H1 (cell line): ENCODE results near the gene TTBK2. TPM values are rescaled to one million over a fixed set of nuclear protein-coding genes. Genes with fewer than 3 reads are reported as not detected.

Experiments used
- CTCF ChIA-PET: fragments of 300-600 bp; sonication (Branson Sonifier 250); formaldehyde crosslinking; loops from one replicate; lab custom pipeline; 2021; ENCODE audit not compliant: partially characterized antibody; lab: Charles Lee
- POLR2A ChIA-PET: fragments of 300-600 bp; sonication (Branson Sonifier 250); formaldehyde crosslinking; loops from one replicate; lab custom pipeline; 2021; ENCODE audit warnings: inconsistent platforms; ENCODE audit not compliant: partially characterized antibody; lab: Charles Lee
- DNase-seq, 2 experiments: peaks; one replicate each; pipeline versions ENCODE4 v3.0.0 to v3.0.0-alpha.2; 2010 to 2022; ENCODE audit warnings: low spot score in 2 of 2, low read depth in 1 of 2, mixed read lengths in 1 of 2
- FAIRE-seq: peaks from 2 replicates; lab custom pipeline; 2011; peaks lifted over from hg19 to GRCh38; lab: Jason Lieb, UNC
- H2AFZ ChIP-seq: 2 replicates; pipeline ENCODE4 v1.8.1; 2012; ENCODE audit warnings: low read length, inconsistent platforms
- H2AK5ac ChIP-seq: 2 replicates; pipeline ENCODE4 v1.6.1; 2013; ENCODE audit warnings: low read depth, low read length
- H2BK120ac ChIP-seq: replicated peaks from 2 replicates; pipeline ENCODE3; 2013; ENCODE audit warnings: low read depth, low read length, inconsistent platforms
- H2BK12ac ChIP-seq: 2 replicates; pipeline ENCODE4 v1.6.1; 2013; ENCODE audit warnings: low read depth, low read length
- H2BK15ac ChIP-seq: 2 replicates; pipeline ENCODE4 v1.6.1; 2013; ENCODE audit warnings: low read length
- H2BK20ac ChIP-seq: 2 replicates; pipeline ENCODE4 v1.6.1; 2013; ENCODE audit warnings: low read length
- H2BK5ac ChIP-seq: 2 replicates; pipeline ENCODE4 v1.6.1; 2013; ENCODE audit warnings: low read depth, low read length
- H3K14ac ChIP-seq: 2 replicates; pipeline ENCODE4 v1.6.1; 2013; ENCODE audit warnings: inconsistent platforms; ENCODE audit not compliant: insufficient read length
- H3K18ac ChIP-seq: 2 replicates; pipeline ENCODE4 v1.6.1; 2013; ENCODE audit warnings: low read length; ENCODE audit errors: extremely low read depth
- H3K23ac ChIP-seq: 2 replicates; pipeline ENCODE4 v1.6.1; 2013; ENCODE audit warnings: inconsistent platforms; ENCODE audit not compliant: insufficient read length
- H3K23me2 ChIP-seq: 2 replicates; pipeline ENCODE4 v1.6.1; 2013; ENCODE audit warnings: low read depth, low read length
- H3K27ac ChIP-seq: 2 replicates; pipeline ENCODE4 v1.6.1; 2011; ENCODE audit warnings: low read depth, low read length, inconsistent platforms
- H3K27me3 ChIP-seq, 4 experiments: replicated peaks in 1 of 4; 1 replicate in 1 of 4; 2 replicates in 3 of 4; pipeline versions ENCODE4 v1.6.1 to v1.8.1; 2011 to 2013; ENCODE audit warnings: low read length in 3 of 4, mild to moderate bottlenecking in 3 of 4, inconsistent platforms in 2 of 4, mixed read lengths in 2 of 4, moderate library complexity in 1 of 4; ENCODE audit not compliant: control insufficient read depth in 3 of 4, insufficient read depth in 3 of 4; ENCODE audit errors: extremely low read depth in 1 of 4
- H3K36me3 ChIP-seq, 4 experiments: 2 replicates each; pipeline versions ENCODE4 v1.6.1 to v1.8.1; 2011 to 2013; ENCODE audit warnings: mild to moderate bottlenecking in 4 of 4, low read length in 3 of 4, moderate library complexity in 2 of 4, control low read depth in 1 of 4, inconsistent platforms in 1 of 4; ENCODE audit not compliant: insufficient read depth in 4 of 4, control insufficient read depth in 2 of 4
- H3K4ac ChIP-seq: replicated peaks from 2 replicates; pipeline ENCODE3; 2013; ENCODE audit warnings: low read length, low read depth, mixed read lengths, inconsistent platforms; ENCODE audit not compliant: insufficient read length
- H3K4me1 ChIP-seq, 4 experiments: replicated peaks in 1 of 4; 1 replicate in 1 of 4; 2 replicates in 3 of 4; pipeline versions ENCODE4 v1.6.1 to v1.8.1; 2011 to 2013; ENCODE audit warnings: low read length in 3 of 4, inconsistent platforms in 2 of 4, mixed read lengths in 1 of 4; ENCODE audit not compliant: insufficient read depth in 4 of 4, control insufficient read depth in 3 of 4
- H3K4me2 ChIP-seq, 2 experiments: 2 replicates each; pipeline versions ENCODE4 v1.6.1 to v1.8.1; 2011 to 2013; ENCODE audit warnings: low read depth in 2 of 2, low read length in 2 of 2, control low read depth in 1 of 2, inconsistent platforms in 1 of 2, mild to moderate bottlenecking in 1 of 2; ENCODE audit not compliant: insufficient read depth in 1 of 2
- H3K4me3 ChIP-seq, 4 experiments: fragments of 200-600, 300-600 bp in 1 of 4; sonication (generic), shearing (Covaris generic), sonication (Bioruptor Twin) in 1 of 4; 2 replicates each; pipeline versions ENCODE4 v1.5.1 to v1.8.1; 2011 to 2016; ENCODE audit warnings: low read length in 4 of 4, low read depth in 3 of 4, control low read depth in 2 of 4, inconsistent platforms in 2 of 4, mild to moderate bottlenecking in 2 of 4, mixed read lengths in 1 of 4, moderate library complexity in 1 of 4; ENCODE audit not compliant: insufficient read depth in 2 of 4; ENCODE audit errors: extremely low read depth in 1 of 4
- H3K56ac ChIP-seq: replicated peaks from 2 replicates; pipeline ENCODE3; 2013; ENCODE audit warnings: low read depth, mild to moderate bottlenecking, mixed read lengths, low read length, inconsistent platforms; ENCODE audit not compliant: insufficient read length
- H3K79me1 ChIP-seq: 2 replicates; pipeline ENCODE4 v1.6.1; 2013; ENCODE audit warnings: low read depth, low read length, control low read depth
- H3K79me2 ChIP-seq, 2 experiments: 2 replicates each; pipeline versions ENCODE4 v1.6.1 to v1.8.1; 2012 to 2013; ENCODE audit warnings: low read length in 2 of 2, mild to moderate bottlenecking in 2 of 2, inconsistent platforms in 1 of 2; ENCODE audit not compliant: insufficient read depth in 2 of 2, control insufficient read depth in 1 of 2
- H3K9ac ChIP-seq, 4 experiments: replicated peaks in 1 of 4; 1 replicate in 1 of 4; 2 replicates in 3 of 4; pipeline versions ENCODE4 v1.6.1 to v1.8.1; 2011 to 2013; ENCODE audit warnings: low read depth in 3 of 4, low read length in 3 of 4, control low read depth in 2 of 4, mild to moderate bottlenecking in 2 of 4, moderate library complexity in 2 of 4, inconsistent platforms in 1 of 4; ENCODE audit errors: extremely low read depth in 1 of 4
- H3K9me3 ChIP-seq, 2 experiments: 2 replicates each; pipeline versions ENCODE4 v1.6.1 to v1.8.1; 2012 to 2013; ENCODE audit warnings: mild to moderate bottlenecking in 2 of 2, moderate library complexity in 2 of 2, control low read depth in 1 of 2, inconsistent platforms in 1 of 2, low read depth in 1 of 2, low read length in 1 of 2, mixed read lengths in 1 of 2; ENCODE audit not compliant: insufficient read depth in 2 of 2
- H4K20me1 ChIP-seq, 2 experiments: replicated peaks in 1 of 2; 2 replicates each; pipeline versions ENCODE3 to v1.8.1; 2011 to 2013; ENCODE audit warnings: inconsistent platforms in 2 of 2, low read length in 2 of 2, mild to moderate bottlenecking in 1 of 2; ENCODE audit not compliant: insufficient read depth in 2 of 2, control insufficient read depth in 1 of 2
- H4K5ac ChIP-seq: 2 replicates; pipeline ENCODE4 v1.6.1; 2013; ENCODE audit warnings: low read length, low read depth, mixed read lengths, inconsistent platforms; ENCODE audit not compliant: insufficient read length
- H4K8ac ChIP-seq: 2 replicates; pipeline ENCODE4 v1.8.0; 2013; ENCODE audit warnings: mild to moderate bottlenecking, moderate library complexity, low read length, inconsistent platforms; ENCODE audit not compliant: insufficient read depth; ENCODE audit errors: extremely low read depth
- H4K91ac ChIP-seq: replicated peaks from 2 replicates; pipeline ENCODE3; 2013; ENCODE audit warnings: low read length, mixed read lengths, inconsistent platforms; ENCODE audit not compliant: insufficient read length
- BRCA1 ChIP-seq: IDR thresholded peaks from 2 replicates; pipeline ENCODE4 v1.6.1; 2012; ENCODE audit warnings: low read depth, low read length, improper control_type of control experiment
- CBX8 ChIP-seq: fragments of 300-800, 300-1000 bp; sonication (generic); IDR thresholded peaks from 2 replicates; pipeline ENCODE4 v1.7.1; 2016; ENCODE audit warnings: low read depth, low read length, borderline replicate concordance
- CTBP2 ChIP-seq: IDR thresholded peaks from 2 replicates; pipeline ENCODE4 v1.7.0; 2011; ENCODE audit warnings: borderline replicate concordance, mild to moderate bottlenecking, moderate library complexity, mixed read lengths, low read length; ENCODE audit not compliant: insufficient read depth, insufficient read length
- GABPA ChIP-seq: IDR thresholded peaks from 2 replicates; pipeline ENCODE4 v1.6.1; 2011; ENCODE audit warnings: mild to moderate bottlenecking, low read length, moderate library complexity, borderline replicate concordance; ENCODE audit not compliant: insufficient read depth
- JUN ChIP-seq: IDR thresholded peaks from 2 replicates; pipeline ENCODE4 v1.6.1; 2011; ENCODE audit warnings: low read depth, mild to moderate bottlenecking, improper control_type of control experiment, low read length
- KDM5A ChIP-seq: fragments of 200-600 bp; IDR thresholded peaks from 2 replicates; pipeline ENCODE4 v1.7.1; 2012; ENCODE audit warnings: mild to moderate bottlenecking, low read length, inconsistent platforms, mixed read lengths
- NRF1 ChIP-seq: IDR thresholded peaks from 2 replicates; pipeline ENCODE4 v1.6.1; 2011; ENCODE audit warnings: mild to moderate bottlenecking, low read depth, low read length, improper control_type of control experiment
- RBBP5 ChIP-seq: IDR thresholded peaks from 2 replicates; pipeline ENCODE4 v1.7.1; 2012; ENCODE audit warnings: low read depth, mild to moderate bottlenecking, inconsistent platforms, low read length, moderate library complexity, borderline replicate concordance
- RXRA ChIP-seq: IDR thresholded peaks from 2 replicates; pipeline ENCODE4 v1.6.1; 2011; ENCODE audit warnings: low read depth, mild to moderate bottlenecking, low read length, moderate library complexity; ENCODE audit not compliant: insufficient read depth
- SAP30 ChIP-seq: fragments of 300-600 bp; sonication (generic); IDR thresholded peaks from 2 replicates; pipeline ENCODE4 v1.7.1; 2012; ENCODE audit warnings: low read length, moderate library complexity, mild to moderate bottlenecking, inconsistent platforms; ENCODE audit not compliant: insufficient read depth, insufficient replicate concordance
- SP4 ChIP-seq: IDR thresholded peaks from 2 replicates; pipeline ENCODE4 v1.6.1; 2012; ENCODE audit warnings: low read length, inconsistent platforms
- SUZ12 ChIP-seq: fragments of 200-600 bp; sonication (generic); IDR thresholded peaks from 2 replicates; pipeline ENCODE4 v1.6.1; 2012; ENCODE audit warnings: mild to moderate bottlenecking, inconsistent platforms, low read length, moderate library complexity, mixed read lengths
- TEAD4 ChIP-seq: IDR thresholded peaks from 2 replicates; pipeline ENCODE4 v1.6.1; 2012; ENCODE audit warnings: low read depth, low read length, inconsistent platforms, mixed read lengths
- WGBS, 2 experiments: shearing (Covaris generic) in 1 of 2; methylation state at CpG; one replicate each; pipeline versions ENCODE4 v1.1.6 to v1.1.7; 2013 to 2015; ENCODE audit warnings: low lambda C conversion rate in 2 of 2, mixed read lengths in 2 of 2, inconsistent platforms in 1 of 2, low coverage in 1 of 2, missing lambda C conversion rate in 1 of 2; ENCODE audit not compliant: insufficient replicate concordance in 2 of 2, insufficient coverage in 1 of 2, insufficient read length in 1 of 2; ENCODE audit errors: extremely low coverage in 1 of 2, missing lambda C conversion rate in 1 of 2; 5-methylcytosine and 5-hydroxymethylcytosine counted together
- polyA plus RNA-seq, 7 experiments: library from polyadenylated mRNA; depleted of rRNA in 3 of 7; stranded (reverse) in 5 of 7; unstranded in 2 of 7; fragments of >200 nt in 5 of 7; fragments of 200-250 nt in 2 of 7; gene quantifications; 1 replicate in 5 of 7; 2 replicates in 1 of 7; 4 replicates in 1 of 7; pipeline versions ENCODE4 v1.2.1 to v1.2.3, GENCODE V29; 2011 to 2013; ENCODE audit warnings: missing spikeins in 2 of 7, mixed read lengths in 2 of 7
- total RNA-seq: library from RNA; stranded (reverse); fragmentation: NEBNext Ultra II Directional; extraction: Animal tissue kit (Norgen Biotek cat#: 25700); gene quantifications from 2 replicates; pipeline ENCODE4 v1.2.1, GENCODE V29; 2021

The TTBK2 gene
- total and polyA plus RNA-seq, 2 of the 8 experiments (the other 6 are each of a cell fraction or from before 2014, with no cell fraction given): 2.7 to 18.2 TPM

GRCh38 chr15:42730135-42730534 is 190.4 kb downstream of the TTBK2 start:
- H3K4me3 ChIP-seq: no peak overlapping the region
- H3K27me3 ChIP-seq: no peaks in the 10 kb centered on the region
- 90% methylated on average over 8 of the region's 8 CpGs; no CpG with 5 or more reads in 1 of the 2 experiments for WGBS, 2 experiments
- no peak for DNase-seq
- H3K14ac ChIP-seq: no peak overlapping the region
- H3K79me2 ChIP-seq: no peaks in the 10 kb centered on the region
- ChIA-PET CTCF (interaction anchor here (1.0 to 2.4 kb wide), 4 partner anchors 8 to 196 kb away, joined by 3 to 5 read pairs (median 4); no protein-coding TSS in a partner anchor), POLR2A (interaction anchor here (1.5 to 7.1 kb wide), 2 partner anchors 9 to 14 kb away, joined by 5 to 27 read pairs; no protein-coding TSS in a partner anchor)
- no peak for FAIRE-seq
- no peak overlapping the region for H2BK20ac ChIP-seq
- H4K20me1 ChIP-seq: peaks cover 7 to 9% of the 10 kb centered on the region in 2 experiments
- no peak overlapping the region for H2BK120ac ChIP-seq
- no peak overlapping the region for H2BK12ac ChIP-seq
- no peak overlapping the region for H3K9ac ChIP-seq
- H3K9me3 ChIP-seq: no peaks in the 10 kb centered on the region
- H2BK15ac ChIP-seq: no peak overlapping the region
- H2AFZ ChIP-seq: no peak overlapping the region
- no peak overlapping the region for H3K4ac ChIP-seq
- H2BK5ac ChIP-seq: no peak overlapping the region
- H3K56ac ChIP-seq: no peak overlapping the region
- H4K5ac ChIP-seq: no peak overlapping the region
- no peak overlapping the region for H3K27ac ChIP-seq
- no peak overlapping the region for H2AK5ac ChIP-seq
- peaks cover 0 to 10% (median 7%) of the 10 kb centered on the region in 4 experiments; a peak in 5 of 7 replicates for H3K4me1 ChIP-seq
- H3K4me2 ChIP-seq: no peak overlapping the region
- H3K79me1 ChIP-seq: no peaks in the 10 kb centered on the region; the same call in 1 of the 2 replicates
- no peak overlapping the region for H3K23ac ChIP-seq
- no peak overlapping the region for H4K91ac ChIP-seq
- H4K8ac ChIP-seq: no peak overlapping the region
- H3K36me3 ChIP-seq: peaks cover 9 to 52% (median 21%) of the 10 kb centered on the region in 4 experiments; a peak in 7 of 8 replicates
- 0 out of 2 replicates have a peak, but pooled peaks cover 2% of the 10 kb centered on the region for H3K23me2 ChIP-seq
- no peak overlapping the region for H3K18ac ChIP-seq
- TF ChIP-seq BRCA1 (no peak), KDM5A (no peak), NRF1 (no peak), CTBP2 (no peak), CBX8 (no peak), RXRA (no peak), TEAD4 (no peak), SUZ12 (no peak), RBBP5 (no peak), SP4 (no peak), SAP30 (no peak), GABPA (no peak), JUN (no peak)
